GM18498 (cell line): ENCODE results near the gene PPARGC1A.

ENCODE experiments used
- ATAC-seq: cut with Tn5 transposase; IDR thresholded peaks from one replicate; pipeline ENCODE4 v1.9.1; 2021; ENCODE audit warnings: mild to moderate bottlenecking, moderate library complexity; ENCODE audit not compliant: unreplicated experiment

PPARGC1A gene

GRCh38 chr4:23909671-23910070 is 19.8 kb upstream of the PPARGC1A start:
- ATAC-seq: no peak

DNA sequence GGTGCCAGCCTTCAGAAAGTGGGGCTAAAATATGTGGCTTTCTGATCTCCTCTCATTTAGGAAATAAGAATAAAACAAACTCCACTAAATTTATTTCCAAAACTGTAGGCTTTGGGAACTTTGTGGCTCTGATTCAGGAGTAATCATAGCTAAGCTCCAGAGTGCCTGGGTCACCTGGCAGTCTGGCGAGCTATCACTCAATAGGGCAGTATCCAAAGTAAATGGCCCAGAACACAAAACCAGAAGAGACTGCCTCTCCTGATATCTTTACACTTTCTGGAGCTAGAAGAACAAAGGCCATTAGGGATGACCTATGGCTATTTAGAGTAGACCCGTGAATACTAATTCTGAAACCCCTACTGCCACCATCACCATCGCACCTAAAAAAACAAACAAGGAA is 17.0 kb upstream of the PPARGC1A start:
- ATAC-seq: no peak

DNA sequence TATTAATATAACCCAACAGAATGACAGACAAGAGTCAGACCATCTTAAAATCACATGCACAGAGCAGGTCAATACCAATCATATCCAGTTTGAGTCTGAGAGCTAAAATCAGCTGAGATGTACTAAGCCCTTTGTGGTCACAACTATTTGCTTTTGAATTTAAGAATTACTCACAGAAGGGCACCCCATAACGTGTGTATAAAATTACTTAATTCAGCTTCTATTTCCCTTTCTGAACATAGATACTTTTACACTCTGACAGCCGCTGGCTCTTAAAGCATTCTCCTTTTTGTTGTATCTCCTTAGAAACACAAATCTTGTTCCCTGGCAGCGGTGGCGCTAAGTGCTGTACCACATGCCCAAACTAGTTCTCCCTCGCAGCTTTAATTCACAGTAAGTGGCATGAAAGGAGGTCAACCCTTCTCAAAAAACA is 14.8 kb upstream of the PPARGC1A start:
- ATAC-seq: no peak

GRCh38 chr4:23903859-23904438 is 14.1 kb upstream of the PPARGC1A start:
- ATAC-seq: no peak

GRCh38 chr4:23902222-23902804 is 12.5 kb upstream of the PPARGC1A start:
- no peak for ATAC-seq

DNA sequence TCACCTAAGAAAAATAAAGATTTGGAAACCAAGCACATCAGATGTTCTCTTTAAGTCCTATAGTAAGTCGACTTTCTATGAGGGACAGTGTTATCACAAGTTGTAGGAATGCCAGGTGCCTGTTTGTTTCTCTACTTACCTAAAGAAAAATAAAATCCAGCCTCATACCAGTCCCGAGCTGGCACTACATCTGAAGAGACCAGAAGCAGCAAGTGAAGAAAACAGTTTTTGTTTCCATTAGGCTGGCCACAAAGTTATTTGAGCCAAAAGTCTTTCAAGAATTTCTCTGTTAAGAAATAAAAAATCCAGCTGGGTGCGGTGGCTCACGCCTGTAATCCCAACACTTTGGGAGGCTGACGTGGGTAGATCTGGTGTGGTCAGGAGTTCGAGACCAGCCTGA is 10.8 kb upstream of the PPARGC1A start:
- ATAC-seq: no peak

DNA sequence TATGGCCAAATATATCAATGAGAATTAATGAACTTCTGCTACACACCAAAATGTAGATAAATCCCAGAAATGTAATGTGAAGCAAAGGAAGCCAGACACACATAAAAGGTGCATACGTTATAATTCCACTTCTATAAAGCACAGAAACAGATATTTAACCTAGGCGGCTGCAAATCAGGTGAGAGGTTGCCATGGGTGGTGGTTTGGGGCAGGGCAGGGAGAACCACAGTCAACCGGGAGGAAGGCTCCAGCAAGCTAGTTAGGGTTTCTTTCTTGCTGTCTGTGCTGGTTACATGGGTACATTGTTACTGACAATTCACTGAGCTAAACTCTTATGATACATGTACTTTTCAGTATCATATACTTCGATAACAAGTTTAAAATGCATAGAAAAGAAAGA is 9.7 kb upstream of the PPARGC1A start:
- no peak for ATAC-seq

GRCh38 chr4:23897564-23898109 is 7.8 kb upstream of the PPARGC1A start:
- ATAC-seq: peak; percentile 52

- ATAC-seq: no peak
Measured at GRCh38 chr4:23894021-23894420, 4.2 kb upstream of the PPARGC1A start.

DNA sequence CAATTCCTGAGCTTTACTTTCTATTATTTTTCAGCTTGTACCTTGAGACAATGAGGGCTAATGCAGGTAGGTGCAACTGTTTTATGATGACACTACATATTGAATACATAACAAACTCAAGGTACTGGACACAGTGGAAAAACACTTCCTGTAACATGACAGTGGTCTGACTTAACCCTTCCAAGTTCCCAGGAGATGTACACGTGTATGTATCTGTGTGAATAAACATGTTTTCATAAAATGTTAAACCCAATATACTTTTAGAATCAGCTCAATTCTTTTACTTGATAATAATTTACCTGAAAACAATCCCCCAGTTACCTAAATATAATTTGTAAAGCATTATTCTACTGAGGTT is 1.2 kb upstream of the PPARGC1A start:
- no peak for ATAC-seq

DNA sequence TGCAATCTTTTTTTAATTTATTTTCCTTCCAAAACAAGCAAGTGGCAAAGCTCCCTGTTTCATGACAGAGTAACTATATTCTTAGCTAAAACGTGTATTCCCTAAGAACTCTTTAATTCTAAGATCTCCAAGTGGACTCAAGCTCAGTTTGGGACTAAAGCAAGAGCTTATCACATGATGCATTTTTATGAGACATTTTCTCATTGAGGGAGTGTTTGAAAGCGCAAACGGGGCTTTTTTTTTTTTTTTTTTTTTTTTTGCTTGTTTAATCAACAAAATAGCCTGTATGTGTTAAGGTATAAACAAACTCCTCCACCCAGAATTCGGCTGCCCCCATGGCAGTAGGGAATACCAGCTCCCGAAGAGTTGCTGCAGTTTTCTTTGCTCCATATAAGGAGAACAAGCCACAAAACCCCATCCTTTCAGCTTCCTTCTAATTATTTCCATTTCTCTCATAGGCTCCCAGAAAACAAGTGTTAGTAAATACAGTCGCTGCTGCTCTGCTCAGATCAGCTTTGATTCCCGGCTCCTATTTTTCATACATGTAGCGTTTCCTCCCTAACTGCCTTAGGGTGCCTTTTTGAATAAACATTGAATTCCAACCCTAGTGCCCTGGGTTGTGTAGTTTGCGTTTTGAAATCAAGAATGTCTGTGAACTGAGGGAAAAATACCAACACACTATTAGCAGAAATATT is 669 bp upstream of the PPARGC1A start:
- ATAC-seq: no peak

DNA sequence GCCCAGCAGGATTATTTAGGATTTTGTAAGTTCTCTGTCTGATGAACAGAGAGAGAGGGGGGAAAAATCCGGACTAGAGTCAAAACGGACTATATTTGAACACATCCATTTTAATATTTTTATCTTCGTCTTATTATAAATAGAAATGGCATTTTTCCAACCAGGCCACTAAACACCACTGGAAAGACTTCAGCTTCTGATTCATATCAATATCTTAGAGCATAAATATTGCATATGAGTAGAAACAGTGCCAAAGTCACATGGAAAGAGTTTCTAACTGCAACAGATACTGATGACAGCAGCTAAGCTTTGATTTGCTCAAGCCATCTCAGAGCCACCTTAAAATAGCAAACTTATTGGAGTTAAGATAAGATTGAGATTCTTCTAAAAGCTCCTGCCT is 456 bp downstream of the PPARGC1A start:
- no peak for ATAC-seq

- ATAC-seq: no peak
Measured at GRCh38 chr4:23888421-23889319, 1.2 kb downstream of the PPARGC1A start.

DNA sequence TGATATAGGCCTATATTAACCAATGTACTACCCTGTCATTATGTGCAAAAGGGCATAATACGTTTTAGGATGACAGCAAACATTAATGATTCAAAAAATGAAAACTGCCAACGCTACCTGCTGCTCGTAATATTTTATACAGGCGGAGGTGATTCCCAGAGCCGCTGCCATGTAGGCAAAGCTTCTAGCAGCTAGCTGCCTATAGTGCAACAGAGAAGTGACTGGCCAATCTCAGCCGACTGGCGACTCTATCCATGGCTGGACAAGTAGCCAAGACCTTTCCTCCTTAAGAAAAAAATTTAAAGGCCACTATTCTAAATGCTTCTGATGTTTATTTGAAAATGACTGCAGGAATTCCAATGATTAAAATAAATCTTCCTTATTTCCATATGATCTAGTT is 1.9 kb downstream of the PPARGC1A start:
- no peak for ATAC-seq

- ATAC-seq: no peak
Measured at GRCh38 chr4:23887173-23887572, 2.7 kb downstream of the PPARGC1A start.

- ATAC-seq: no peak
Measured at GRCh38 chr4:23885943-23886590, 3.8 kb downstream of the PPARGC1A start.

- ATAC-seq: no peak
Measured at GRCh38 chr4:23884741-23885140, 5.1 kb downstream of the PPARGC1A start.

DNA sequence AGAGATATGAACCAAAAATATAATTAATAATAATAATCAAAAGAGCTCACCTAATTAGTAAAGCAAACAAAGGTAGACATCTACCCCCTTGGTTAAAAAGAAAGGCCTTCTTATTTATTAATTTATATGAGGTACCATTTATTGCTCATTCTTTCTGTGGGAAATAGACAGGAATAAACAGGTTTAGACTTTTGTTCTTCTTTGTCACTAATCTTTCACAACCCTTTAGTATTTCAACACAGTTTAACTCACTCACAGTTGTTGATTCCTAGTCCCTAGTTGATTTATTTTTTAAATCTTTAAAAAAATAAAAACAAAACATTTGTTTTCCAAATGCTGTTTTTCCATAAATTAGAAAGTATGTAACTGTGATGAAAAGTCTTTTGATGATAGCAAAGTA is 5.6 kb downstream of the PPARGC1A start:
- no peak for ATAC-seq

- no peak for ATAC-seq
Measured at GRCh38 chr4:23882976-23883531, 6.8 kb downstream of the PPARGC1A start.

- no peak for ATAC-seq
Measured at GRCh38 chr4:23881674-23882337, 8.0 kb downstream of the PPARGC1A start.
